HG02571 (cell line): ENCODE data around the gene TPCN1.

Source experiments
- ATAC-seq: cut with Tn5 transposase; IDR thresholded peaks from one replicate; pipeline ENCODE4 v1.9.1; 2021; ENCODE audit warnings: mild to moderate bottlenecking, moderate library complexity; ENCODE audit not compliant: unreplicated experiment

The TPCN1 gene

DNA sequence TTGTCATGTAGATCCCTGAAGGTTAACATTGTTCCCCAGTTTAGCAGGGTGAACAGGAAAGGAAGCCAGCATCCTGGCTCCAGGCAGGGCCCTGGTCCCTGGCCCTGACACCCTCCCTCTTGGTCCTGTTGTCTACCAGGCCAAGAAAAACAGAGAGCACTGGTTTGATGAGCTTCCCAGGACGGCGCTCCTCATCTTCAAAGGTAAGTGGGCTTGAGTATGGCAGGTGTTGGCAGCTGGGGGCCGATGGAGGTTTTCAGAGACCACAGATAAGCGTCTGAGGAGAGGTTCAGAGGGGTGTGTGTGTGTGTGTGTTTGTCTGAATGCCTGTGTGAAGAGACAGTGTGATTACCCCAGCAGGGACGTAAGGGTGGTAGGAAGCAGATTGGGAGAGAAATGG is 57.4 kb downstream of the TPCN1 start:
- no peak for ATAC-seq

DNA sequence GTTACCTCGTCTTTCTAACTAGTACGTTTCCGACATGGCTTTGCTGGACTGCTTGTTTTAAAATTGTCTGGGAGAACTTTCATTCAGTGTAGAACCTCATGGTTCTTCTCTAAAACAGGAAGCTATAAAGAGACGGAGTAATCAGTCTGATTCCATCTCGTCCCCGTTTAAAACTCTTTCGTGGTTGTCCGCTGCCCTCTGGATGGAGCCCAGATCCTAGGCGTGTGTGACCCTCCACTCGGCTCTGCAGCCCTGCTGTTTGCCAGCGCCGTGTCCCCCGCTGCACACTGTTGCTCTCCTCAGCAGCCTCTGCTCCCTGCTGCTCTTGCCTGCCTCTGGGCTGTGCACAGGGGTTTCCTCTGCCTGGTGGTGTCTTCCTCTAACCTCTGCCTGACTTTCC is 63.5 kb downstream of the TPCN1 start:
- no peak for ATAC-seq

DNA sequence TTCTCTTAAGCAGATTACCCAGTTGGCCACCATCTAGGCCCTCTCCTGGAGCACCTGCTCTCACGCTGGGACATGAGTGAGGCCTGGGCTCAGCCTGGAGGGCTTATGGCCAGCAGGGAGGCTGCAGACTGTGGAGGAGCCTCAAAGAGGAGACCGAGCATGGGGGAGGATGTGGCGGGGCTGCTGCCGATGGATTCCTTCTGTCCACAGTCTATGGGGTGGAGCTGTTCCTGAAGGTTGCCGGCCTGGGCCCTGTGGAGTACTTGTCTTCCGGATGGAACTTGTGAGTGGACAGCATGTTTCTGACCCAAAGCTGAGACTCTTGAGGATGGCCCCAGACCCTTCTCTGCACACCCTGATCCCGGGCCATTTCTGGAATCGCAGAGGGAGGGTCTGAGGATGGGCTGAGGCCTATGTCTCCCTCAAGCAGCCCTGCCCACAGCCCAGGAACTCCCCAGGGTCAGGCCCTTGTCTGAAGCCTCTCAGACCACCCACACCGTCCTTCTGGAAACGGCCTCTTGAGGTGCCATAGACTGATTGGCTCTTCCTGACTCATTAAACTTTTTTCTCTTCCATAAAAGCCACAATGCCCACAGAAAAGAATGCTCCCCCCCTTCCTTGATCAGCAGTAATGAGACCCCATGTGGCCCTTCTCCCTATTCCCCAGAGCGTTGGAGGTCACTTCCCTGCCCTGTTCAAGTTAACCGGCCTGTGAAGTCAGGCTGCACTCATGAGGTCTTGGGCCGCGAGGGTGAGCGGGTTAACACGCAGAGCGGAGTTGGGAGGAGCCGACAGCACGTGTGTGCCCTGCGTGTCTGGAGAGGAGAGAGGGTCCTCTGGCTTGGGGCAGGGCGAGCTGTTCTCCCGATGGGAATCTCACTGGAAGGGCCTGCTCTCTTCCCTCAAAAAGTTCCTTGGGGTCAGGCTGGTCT is 64.7 kb downstream of the TPCN1 start:
- no peak for ATAC-seq

DNA sequence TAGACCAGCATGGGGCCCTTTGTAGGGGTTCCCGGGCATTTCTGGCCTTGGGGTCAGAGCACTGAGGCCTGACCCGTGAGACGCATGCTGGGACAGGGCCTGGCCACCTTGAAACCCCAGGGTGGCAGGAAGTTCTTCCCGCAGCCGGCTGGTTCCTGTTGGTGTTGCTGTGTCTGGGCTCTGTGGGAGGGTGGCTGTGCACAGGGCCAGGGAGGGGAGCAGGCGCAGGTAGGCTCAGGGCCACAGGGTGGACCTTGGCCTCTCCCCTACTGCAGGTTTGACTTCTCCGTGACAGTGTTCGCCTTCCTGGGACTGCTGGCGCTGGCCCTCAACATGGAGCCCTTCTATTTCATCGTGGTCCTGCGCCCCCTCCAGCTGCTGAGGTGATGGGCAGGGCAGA is 65.4 kb downstream of the TPCN1 start:
- no peak for ATAC-seq

DNA sequence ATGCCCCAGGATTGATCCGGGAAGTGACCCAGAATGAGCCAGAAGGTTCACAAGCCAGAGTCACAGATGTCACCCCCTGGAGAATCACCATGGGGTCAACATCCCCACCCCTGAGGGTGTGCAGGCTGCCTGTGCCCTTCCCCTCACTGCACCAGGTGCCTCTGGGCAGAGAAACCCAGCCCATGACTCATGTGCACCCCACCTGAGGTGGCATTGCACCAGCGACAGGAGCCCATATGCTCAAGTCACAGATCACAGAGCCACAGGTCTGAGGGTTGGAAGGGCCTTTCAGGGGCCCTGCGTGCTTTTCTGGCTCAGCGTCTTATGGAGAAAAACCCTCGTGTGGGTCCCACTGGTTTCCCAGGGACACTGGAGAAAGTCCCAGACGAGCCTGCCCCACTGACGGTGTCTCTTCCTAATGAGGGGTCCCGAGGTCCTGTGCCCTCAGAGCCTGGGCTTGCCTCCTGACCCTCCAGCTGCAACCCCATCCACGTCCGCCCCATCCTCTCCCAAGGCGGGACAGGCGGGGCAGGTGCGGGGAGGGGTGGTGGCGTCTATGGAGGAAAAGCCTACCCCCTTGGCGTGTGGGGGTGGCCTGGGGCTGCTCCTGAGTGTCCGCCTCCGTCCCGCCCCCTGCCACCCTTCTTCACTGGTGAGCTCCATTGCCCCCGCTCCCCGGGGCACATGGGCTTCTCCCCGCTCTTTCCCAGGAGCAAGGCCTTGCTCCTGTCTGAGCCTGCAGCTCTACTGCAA is 66.1 kb downstream of the TPCN1 start:
- ATAC-seq: no peak

DNA sequence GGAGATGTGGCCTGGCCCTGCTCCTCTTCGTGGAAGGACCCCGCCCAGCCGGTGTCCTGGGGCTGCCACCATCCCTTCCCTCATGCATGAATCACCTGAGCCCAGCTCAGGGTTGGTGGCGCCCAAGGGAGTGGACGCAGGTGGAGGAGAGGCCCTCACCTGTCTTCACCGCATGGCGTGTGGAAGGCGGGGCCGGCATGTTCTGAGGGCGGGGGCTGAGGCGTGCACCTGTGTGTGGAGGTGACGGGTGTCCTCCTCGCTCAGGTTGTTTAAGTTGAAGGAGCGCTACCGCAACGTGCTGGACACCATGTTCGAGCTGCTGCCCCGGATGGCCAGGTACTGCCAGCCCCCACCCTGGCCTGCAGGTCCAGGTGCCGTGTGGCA is 66.6 kb downstream of the TPCN1 start:
- ATAC-seq: no peak

DNA sequence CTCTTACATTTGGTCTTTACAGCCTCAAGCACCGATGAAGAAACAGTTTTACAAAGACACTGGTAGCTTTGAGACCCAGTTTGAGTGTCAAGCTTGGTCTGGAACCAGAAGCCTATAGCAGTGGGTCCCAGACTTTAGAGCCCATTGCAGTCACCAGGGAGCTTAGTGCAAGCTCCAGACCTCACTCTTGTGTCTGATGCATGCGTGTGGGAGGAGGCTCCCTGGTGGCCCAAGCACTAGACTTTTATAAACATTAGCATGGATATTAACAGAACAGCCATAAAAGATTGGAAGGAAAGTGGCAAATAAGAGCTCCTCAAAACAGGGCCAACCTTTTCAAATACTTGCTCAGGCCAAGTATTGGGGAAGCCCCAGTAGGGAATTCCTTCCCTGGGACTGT is 68.1 kb downstream of the TPCN1 start:
- ATAC-seq: no peak

DNA sequence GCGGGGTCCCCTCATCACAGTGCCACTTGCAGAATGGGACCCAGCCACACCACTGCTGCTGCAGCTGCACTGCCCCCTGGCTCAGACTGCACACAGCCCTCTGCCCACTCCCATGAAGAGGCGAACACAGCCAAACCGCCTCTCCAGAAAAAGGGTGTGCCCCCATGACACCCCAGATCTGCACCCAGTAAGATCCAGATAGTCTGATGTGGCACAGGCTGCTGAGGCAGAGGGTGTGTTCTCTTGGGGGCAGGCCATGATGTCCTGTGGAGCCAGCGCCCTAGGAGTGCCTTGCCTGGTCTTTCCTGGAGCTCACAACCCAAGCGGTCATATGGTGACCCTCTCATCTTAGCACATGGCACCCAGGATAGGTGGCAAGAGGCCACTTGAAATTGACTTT is 69.2 kb downstream of the TPCN1 start:
- ATAC-seq: no peak

DNA sequence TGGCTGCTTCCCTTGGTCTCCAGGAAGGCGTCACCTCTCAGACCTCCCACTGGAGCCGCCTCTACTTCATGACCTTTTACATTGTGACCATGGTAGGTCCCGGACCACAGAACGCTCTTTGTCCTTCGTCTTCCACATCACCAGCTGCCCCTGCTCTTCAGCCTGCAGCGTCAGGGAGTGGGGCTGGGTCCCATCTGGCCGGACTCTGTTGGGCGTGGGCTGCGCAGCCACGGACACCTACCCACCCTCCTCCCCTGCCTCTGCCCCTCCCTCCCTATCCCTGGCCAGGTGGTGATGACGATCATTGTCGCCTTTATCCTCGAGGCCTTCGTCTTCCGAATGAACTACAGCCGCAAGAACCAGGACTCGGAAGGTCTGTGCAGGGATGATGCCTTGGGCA is 70.3 kb downstream of the TPCN1 start:
- ATAC-seq: no peak

DNA sequence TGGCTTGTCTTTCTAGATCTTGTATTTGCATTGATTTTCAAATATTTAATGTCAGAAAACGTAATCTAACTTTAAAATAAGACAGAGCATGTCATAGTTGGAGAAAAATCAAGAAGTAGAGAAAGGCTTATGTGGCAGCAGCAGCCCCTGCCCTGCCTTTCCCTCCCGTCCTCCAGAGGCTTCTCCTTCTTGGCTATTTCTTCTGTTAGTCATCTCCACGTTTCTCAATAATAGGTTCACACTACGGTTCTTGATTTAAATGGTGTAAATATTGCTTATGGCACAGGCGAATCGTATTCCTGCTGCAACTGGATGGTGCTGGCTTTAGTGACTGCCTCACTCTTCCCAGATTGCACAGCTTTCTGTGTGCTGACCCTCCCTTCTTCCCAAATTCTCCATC is 70.8 kb downstream of the TPCN1 start:
- ATAC-seq: no peak

DNA sequence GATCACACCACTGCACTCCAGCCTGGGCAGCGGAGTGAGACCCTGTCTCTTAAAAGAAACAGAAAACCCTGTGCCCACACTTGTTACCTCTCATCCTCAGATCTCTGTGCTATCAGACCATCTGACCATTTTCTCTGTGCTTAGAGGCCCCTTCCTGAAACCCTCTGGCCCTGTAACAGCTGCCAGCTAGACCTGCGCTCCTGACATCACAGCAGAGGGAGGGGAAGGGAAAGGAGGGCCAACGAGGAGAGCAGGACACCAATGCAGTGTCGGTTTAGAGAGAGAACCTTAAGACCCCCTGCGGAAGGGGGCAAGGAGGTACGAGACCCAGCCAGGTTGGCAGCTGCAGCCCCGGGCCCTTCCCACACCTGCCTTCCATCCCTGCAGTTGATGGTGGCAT is 71.3 kb downstream of the TPCN1 start:
- no peak for ATAC-seq

DNA sequence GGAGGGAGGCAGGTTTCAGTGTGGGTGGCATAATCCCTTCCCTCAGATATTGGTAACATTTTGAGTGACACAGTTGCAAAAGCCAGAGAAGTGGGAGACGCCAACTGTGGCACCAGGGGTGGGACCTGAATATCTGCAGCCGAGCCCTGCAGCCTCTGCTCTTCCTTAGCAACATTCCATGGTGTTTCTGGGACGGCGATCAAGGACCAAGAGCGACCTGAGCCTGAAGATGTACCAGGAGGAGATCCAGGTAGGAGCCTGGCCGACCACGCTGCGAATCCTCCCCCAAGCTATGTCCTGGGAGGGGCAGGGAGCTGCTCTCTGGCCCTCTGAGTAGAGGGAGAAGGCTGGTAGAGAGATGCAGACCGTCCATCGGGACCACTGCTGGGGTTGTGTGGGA is 71.8 kb downstream of the TPCN1 start:
- ATAC-seq: no peak

DNA sequence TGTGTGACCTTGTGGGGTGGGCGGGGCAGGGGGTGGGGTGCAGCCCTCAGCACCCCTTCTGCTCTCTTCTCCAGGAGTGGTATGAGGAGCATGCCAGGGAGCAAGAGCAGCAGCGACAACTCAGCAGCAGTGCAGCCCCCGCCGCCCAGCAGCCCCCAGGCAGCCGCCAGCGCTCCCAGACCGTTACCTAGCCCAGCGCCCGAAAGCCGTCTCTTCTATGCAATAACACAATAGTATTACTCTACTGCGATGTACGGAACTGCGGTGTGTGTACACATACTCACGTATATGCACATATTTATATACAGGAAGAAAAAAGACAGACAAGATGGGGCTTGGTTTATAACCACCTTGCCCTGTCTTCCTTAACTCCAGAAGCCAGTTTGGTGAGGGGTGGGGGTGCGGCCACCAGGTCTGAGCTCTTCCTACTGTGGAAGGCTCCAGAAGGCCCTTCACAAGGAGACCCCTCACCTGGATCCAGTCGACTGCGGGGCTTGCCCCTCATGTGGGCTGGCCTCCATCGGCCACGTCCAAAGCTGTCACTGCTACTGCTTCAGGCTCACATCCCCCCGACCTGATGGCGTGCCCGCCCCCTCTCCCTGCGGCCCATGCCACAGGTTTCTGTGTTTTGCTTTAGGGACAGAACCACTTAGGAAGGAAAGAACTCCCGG is 74.8 kb downstream of the TPCN1 start:
- no peak for ATAC-seq

DNA sequence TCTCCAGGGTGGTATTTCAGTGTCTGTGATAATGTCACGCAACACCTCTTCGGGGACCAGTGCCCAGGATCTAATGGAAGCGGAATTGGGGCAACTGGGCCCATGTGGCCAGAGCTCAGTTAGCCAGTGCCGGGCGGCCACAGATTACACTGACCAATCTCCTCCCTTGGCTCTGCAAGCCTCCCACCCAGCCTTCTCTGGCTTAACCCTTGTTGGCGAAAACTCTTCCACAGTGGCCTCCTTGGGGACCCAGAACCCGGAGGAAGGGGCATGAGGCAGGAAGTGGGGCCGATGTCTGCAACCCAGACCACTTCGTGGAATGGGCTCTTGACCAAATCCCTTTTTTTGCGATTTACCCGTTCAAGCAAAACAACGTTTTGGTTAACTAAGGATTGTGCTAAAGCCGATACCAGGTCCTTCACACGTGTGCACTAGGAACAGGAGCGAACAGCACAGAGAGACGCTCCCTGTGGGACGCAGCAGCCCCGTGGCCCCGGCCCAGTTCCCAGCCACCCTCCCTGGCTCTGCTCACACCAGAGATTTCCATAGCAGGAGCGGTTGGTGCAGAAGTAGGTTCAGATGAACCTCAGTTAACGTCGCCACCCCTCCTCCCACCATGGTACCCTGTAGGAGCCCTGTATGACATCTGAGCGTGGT is 75.4 kb downstream of the TPCN1 start:
- ATAC-seq: no peak

DNA sequence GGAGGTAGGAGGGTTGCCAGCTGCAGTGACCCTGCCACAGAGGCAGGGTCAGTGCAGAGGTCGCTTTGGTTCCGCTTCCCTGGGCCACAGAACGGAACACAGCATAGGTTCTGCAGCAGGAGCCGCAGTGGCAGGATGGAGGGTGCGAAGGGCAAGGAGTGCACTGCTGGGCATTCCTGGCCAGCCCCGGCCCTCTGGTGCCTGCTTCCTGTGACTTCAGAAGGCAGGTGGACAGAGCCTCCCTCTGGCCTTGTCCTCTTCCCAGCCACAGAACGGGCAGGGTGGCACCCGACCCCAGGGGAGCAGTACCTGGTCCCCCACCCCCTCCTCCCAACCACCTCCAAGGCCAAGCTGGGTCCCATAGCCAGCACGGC is 75.9 kb downstream of the TPCN1 start:
- no peak for ATAC-seq

DNA sequence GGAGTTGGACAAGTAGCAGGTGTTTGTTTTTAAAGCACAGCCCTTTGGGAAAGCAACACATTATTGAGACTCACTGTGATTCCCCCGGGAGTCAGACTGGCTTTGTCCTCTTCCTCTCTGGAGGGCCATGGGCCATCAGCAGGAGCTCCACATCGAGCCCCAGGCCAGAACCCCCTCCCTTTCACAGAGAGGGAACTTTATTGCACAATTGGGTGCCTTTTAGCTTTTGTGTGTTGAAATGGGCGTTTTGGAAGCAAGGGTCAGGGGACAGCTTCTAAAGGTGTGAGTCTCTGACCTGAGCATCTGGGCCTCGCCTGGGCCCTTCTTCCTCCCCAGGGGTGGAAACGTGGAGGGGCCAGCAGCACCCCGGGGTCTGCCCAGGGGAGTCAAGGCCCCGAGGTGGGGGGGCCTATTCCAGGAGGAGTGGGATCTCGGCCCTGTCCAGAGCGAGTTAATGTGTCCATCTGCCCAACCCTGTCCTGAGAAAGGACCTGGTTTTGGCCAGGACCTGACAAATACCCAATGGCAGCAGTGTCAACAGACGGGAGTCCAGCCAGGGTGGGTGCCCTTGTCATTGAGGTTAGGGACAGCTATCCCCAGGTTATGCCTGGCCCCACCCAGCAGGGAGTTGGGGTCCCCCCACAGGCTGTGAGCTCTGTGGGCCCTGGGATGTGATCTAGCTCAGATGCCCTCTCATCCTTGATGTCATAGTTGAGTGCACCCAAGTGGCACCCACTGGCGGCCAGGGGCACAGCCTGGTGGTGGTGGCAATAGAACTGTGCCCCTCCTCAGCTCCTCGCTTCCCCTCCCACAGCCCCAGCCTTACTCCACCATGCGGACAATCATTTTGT is 76.6 kb downstream of the TPCN1 start:
- ATAC-seq: no peak

DNA sequence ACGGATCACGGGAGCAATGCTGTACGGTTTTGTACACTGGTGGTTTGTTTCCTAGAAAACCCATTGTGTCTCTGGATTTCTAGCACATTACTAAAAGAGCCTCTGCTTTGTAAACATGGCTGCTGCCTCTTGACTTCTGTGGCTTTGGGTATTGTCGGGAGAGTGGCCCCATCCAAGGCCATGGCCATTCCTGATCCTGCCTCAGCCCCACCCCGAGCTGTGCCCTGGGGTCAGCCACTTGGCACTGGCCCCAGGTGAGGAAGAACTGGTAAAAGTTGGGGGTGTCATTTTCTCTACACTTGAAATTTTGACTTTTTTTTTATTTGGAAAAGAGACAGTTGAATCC is 77.2 kb downstream of the TPCN1 start:
- ATAC-seq: no peak

DNA sequence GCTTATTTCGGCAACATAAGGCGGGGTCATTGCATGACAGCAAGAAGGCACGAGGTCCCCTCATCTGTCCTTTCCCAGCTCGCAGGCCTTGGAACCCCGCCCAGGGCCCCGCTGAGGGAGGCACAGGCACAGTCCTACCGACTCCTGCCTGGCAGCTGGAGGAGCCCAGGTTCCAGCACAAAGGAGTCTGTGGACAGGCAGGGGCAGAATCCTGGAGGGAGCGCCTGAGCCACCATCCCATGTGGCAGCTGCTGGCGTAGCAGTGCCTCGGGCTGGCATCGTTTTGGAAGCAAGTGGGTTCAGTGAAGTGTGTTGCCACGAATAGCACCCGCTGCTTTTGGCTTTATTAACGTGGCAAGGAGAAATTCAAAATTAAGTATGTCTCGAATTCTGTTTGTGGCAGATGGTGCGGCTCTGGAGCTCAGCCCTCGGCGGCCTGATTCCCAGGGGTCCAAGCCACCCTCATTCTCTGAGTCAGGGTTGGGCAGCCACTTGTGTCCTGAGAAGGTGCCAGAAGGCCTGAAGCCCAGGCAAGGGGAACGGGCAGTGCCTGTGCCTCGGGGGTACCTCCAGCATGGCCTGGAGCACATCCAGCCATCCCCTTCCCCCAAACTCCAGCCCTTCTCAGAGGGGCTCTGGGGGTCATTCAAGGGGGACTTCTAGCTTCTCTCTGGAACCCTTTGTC is 77.7 kb downstream of the TPCN1 start:
- ATAC-seq: no peak

DNA sequence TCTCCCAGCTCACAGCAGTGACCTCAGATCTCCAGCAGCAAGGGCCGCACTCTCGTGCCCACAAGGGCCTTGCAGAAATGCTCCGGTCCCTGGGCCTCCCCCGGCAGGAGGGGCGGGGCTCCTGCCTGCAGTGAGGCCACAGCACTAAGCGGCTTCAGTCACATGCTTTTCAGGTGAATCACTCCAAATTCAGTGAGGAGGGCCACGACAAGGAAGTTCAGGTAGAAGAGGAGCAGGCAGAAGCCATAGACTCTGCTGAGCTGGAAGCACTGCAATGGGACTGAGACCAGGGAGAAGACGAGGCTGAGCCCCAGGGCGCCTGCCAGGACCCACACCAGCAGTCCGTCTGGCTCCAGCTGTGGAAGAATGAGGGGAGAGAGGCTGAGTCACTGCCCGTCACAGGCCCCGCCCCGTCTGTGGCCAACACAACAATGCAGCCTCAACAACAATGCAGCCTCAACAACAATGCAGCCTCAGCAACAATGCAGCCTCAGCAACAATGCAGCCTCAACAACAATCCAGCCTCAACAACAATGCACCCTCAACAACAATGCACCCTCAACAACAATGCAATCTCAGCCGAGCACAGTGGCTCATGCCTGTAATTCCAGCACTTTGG is 78.5 kb downstream of the TPCN1 start:
- no peak for ATAC-seq
